Stimulated activated CD8-positive, alpha-beta memory T cell treated with anti-CD3 and anti-CD28 coated beads, Interleukin-4, amount 100 ng/mL, for 1 hour (primary cell): Measurements from ENCODE around the gene ADCK2.
"Not testable (repeated sequence)": the region's sequence is repeated elsewhere in the genome, so short reads cannot be mapped to it uniquely, and the experiment has no call there.

Source experiments
- DNase-seq, 2 donors: peaks; one replicate each; pipeline ENCODE4 v3.0.0-alpha.2; 2020; ENCODE audit warnings: low read depth in 2 of 2, low spot score in 1 of 2

The ADCK2 gene

GRCh38 chr7:140734096-140734495, 61.4 kb downstream of the ADCK2 start:
- no peak for DNase-seq

GRCh38 chr7:140734729-140735128, 62.0 kb downstream of the ADCK2 start:
- no peak for DNase-seq

- DNase-seq = no peak
Observed at GRCh38 chr7:140738280-140738679, 65.5 kb downstream of the ADCK2 start.

- not testable (repeated sequence) for DNase-seq
Observed at GRCh38 chr7:140743255-140743654, 70.5 kb downstream of the ADCK2 start.

- no peak for DNase-seq
Observed at GRCh38 chr7:140744005-140744404, 71.3 kb downstream of the ADCK2 start.
